Mucosa of descending colon (tissue), 3 donors: ENCODE measurements around the gene SOS1. TPM values are rescaled to one million over a fixed set of nuclear protein-coding genes. Genes with fewer than 3 reads are reported as not detected.
"Not testable (repeated sequence)": the region's sequence is repeated elsewhere in the genome, so short reads cannot be mapped to it uniquely, and the experiment has no call there.

Experiments
- ATAC-seq: fragments of 200-7000 bp; cut with Tn5 transposase; one replicate; pipeline ENCODE4 v1.9.1; 2020; ENCODE audit warnings: mild to moderate bottlenecking, moderate library complexity
- DNase-seq, 3 donors: peaks; one replicate each; pipeline ENCODE4 v3.0.0-alpha.2; 2020
- H3K36me3 ChIP-seq: fragments of 200-600 bp; one replicate; pipeline ENCODE4 v1.8.0; 2021; ENCODE audit warnings: low read depth, mild to moderate bottlenecking
- H3K4me1 ChIP-seq: fragments of 200-600 bp; one replicate; pipeline ENCODE4 v1.8.0; 2021; ENCODE audit warnings: low read depth, mild to moderate bottlenecking
- H3K4me3 ChIP-seq: fragments of 200-600 bp; one replicate; pipeline ENCODE4 v1.8.0; 2021; ENCODE audit warnings: mild to moderate bottlenecking
- H3K9me3 ChIP-seq: fragments of 200-600 bp; one replicate; pipeline ENCODE4 v1.8.0; 2021; ENCODE audit warnings: mild to moderate bottlenecking
- intact Hi-C, 2 donors: fragments of 100-400 bp; cut with DNase I in 1 of 2; cut with micrococcal nuclease in 1 of 2; formaldehyde crosslinking; loops; one replicate each; pipeline versions ENCODE4 v1.11.0 to v1.11.1; 2022; cut with DNase I, micrococcal nuclease
- total RNA-seq, 3 donors: library from RNA; stranded (reverse); fragmentation: NEBNext Ultra II Directional in 2 of 3; extraction: Animal tissue kit (Norgen Biotek cat#: 25700) in 2 of 3; gene quantifications; one replicate each; pipeline versions ENCODE4 v1.2.1 to v1.2.4, GENCODE V29; 2021 to 2023
- TF ChIP-seq, protein P1 (sequence below): fragments of 200-600 bp; IDR thresholded peaks from one replicate; pipeline ENCODE4 v1.8.0; 2022; ENCODE audit warnings: antibody characterized with exemption, mild to moderate bottlenecking
- donor health status: DM: no; HTN: no; CAD: no; lungs with moderate emphysema.
- donor health status: DM: no; HTN: no; CAD: no.
- donor health status: DM: no; HTN: yes; CAD: no.

Gene SOS1
- total RNA-seq, 3 donors from 2014 or later, result 38.8 to 44.2 (median 39.8) TPM

DNA sequence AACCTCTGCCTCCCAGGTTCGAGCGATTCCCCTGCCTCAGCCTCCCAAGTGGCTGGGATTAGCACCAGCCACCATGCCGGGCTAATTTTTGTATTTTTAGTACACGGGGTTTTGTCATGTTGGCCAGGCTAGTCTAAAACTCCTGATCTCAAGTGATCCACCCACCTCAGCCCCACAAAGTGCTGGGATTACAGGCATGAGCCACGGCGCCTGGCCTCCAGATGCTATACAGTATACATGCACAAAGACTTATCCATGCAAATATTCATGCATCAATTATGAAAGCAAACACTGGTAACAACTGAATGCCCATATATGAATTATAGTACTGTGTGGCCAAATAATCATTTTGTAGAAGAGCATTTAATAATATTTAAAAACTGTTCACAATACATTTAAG, 36.0 kb upstream of the SOS1 start:
- H3K4me3 ChIP-seq, result no peak overlapping the region
- intact Hi-C loops, result no loop called here
- no peaks in the 10 kb centered on the region for H3K9me3 ChIP-seq
- H3K36me3 ChIP-seq, result no peaks in the 10 kb centered on the region
- ATAC-seq (no peak), DNase-seq (no peak)
- no peaks in the 10 kb centered on the region for H3K4me1 ChIP-seq
- TF ChIP-seq, protein P1, sequence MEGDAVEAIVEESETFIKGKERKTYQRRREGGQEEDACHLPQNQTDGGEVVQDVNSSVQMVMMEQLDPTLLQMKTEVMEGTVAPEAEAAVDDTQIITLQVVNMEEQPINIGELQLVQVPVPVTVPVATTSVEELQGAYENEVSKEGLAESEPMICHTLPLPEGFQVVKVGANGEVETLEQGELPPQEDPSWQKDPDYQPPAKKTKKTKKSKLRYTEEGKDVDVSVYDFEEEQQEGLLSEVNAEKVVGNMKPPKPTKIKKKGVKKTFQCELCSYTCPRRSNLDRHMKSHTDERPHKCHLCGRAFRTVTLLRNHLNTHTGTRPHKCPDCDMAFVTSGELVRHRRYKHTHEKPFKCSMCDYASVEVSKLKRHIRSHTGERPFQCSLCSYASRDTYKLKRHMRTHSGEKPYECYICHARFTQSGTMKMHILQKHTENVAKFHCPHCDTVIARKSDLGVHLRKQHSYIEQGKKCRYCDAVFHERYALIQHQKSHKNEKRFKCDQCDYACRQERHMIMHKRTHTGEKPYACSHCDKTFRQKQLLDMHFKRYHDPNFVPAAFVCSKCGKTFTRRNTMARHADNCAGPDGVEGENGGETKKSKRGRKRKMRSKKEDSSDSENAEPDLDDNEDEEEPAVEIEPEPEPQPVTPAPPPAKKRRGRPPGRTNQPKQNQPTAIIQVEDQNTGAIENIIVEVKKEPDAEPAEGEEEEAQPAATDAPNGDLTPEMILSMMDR, result no peak

DNA sequence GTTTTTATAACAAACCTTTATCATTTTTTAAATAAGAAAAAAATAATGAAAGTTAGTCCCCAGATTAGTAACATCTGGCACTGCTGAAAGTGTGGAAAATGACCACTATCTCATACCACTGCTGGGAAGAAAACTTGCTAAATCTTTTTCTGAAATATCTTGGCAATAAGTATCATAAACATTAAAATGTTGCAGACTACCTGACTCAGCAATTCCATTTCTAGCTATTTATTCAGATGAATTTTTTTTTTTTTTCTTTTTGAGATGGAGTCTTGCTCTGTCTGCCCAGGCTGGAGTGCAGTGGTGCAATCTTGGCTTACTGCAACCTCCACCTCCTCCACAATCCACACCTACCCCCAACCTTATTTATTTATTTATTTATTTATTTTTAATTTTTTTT, 35.3 kb upstream of the SOS1 start:
- ATAC-seq (no peak), DNase-seq (no peak)
- TF ChIP-seq, protein P1, result no peak
- intact Hi-C loops, result no loop called here
- Histone ChIP-seq H3K4me3 (no peak overlapping the region), H3K9me3 (no peaks in the 10 kb centered on the region), H3K36me3 (no peaks in the 10 kb centered on the region), H3K4me1 (no peaks in the 10 kb centered on the region)

DNA sequence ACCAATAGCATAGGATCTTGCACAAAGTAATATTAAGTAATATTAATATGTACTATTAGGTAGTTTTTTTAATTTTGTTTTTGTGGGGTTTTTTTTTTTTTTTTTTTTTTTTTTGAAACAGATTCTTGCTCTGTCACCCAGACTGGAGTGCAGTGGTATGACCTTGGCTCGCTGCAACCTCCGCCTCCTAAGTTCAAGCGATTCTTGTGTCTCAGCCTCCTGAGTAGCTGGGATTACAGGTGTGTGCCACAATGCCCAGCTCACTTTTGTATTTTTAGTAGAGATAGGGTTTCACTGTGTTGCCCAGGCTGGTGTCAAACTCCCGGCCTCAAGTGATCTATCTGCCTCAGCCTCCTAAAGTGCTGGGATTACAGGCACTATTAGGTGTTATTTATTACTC, 34.7 kb upstream of the SOS1 start:
- H3K9me3 ChIP-seq, DNase-seq, intact Hi-C loops, H3K4me3 ChIP-seq, H3K4me1 ChIP-seq, H3K36me3 ChIP-seq, ATAC-seq: not testable (repeated sequence)

DNA sequence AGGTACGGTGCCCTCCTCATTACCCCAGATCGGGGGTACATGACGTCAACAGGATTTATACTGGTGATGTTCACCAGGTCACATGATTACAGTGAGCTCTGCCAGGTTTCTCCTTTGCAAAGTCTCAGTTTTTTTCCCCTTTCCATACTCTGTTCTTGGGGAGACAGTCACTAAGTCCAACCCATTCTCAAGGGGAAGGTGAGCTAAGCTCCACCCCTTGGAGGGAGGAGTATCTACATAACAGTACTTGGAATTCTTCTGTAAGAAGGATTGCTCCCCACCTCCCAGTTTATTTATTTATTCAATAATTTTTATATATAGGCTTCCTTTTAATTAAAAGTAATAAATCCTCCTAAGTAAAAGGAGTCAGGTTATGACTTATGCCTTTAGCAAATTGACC, 34.1 kb upstream of the SOS1 start:
- Histone ChIP-seq H3K4me3 (no peak overlapping the region), H3K36me3 (no peaks in the 10 kb centered on the region), H3K9me3 (no peaks in the 10 kb centered on the region), H3K4me1 (no peaks in the 10 kb centered on the region)
- TF ChIP-seq, protein P1, result no peak
- intact Hi-C loops, result no loop called here
- DNase-seq (no peak), ATAC-seq (no peak)

DNA sequence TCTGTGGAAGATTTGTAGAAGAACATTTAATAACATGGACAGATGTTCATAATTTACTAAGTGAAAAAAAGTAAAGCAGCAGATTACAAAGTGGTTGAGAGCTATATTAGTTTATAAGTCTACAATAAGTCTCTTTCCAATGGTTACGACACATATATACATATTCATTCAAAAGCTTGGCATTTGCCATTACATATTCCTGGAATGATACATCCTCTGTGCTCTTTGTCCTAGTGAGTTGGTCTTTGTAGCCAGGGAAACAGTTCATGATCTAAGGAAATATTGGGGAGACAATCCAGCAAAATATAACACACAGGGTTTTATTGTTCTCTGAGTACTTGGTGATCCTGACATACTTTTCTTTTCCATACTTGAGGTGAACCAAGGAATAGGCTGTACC, 32.5 kb upstream of the SOS1 start:
- TF ChIP-seq, protein P1, result no peak
- intact Hi-C loops, result no loop called here
- Histone ChIP-seq H3K4me3 (no peak overlapping the region), H3K4me1 (no peaks in the 10 kb centered on the region), H3K9me3 (no peaks in the 10 kb centered on the region), H3K36me3 (no peaks in the 10 kb centered on the region)
- no peak for ATAC-seq
- DNase-seq, result no peak

DNA sequence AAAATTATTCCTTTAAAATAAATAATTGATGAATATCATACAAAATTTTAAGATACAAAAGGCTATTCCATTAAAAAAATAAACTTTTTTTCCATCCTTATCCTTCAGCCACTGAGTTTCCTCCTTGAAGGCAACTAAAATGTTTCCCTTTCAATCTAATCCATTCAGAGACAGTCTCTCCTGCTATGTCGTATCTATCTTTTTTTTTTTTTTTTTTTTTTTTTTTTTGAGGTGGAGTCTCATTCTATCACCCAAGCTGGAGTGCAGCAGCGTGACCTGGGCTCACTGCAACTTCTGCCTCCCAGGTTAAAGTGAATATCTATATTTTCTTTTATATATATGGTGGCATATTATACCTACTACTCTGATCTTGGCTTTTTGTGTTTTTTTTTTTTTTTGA, 31.7 kb upstream of the SOS1 start:
- H3K36me3 ChIP-seq, result no peaks in the 10 kb centered on the region
- TF ChIP-seq, protein P1, result no peak
- H3K4me1 ChIP-seq, result no peaks in the 10 kb centered on the region
- no peak overlapping the region for H3K4me3 ChIP-seq
- intact Hi-C loops, result no loop called here
- ATAC-seq (no peak), DNase-seq (no peak)
- H3K9me3 ChIP-seq, result no peaks in the 10 kb centered on the region
